HepG2 (cell line): Measurements from ENCODE around the gene CBLC.

ENCODE experiments used
- E2F1 ChIP-seq: sonication (generic); formaldehyde crosslinking; IDR thresholded peaks from 2 replicates; pipeline ENCODE4 v1.5.0; 2020; ENCODE audit warnings: missing genetic modification reagents
- MXD3 ChIP-seq: IDR thresholded peaks from 2 replicates; pipeline ENCODE4 v1.6.1; 2016; ENCODE audit warnings: mild to moderate bottlenecking, missing biosample characterization, missing genetic modification reagents

- TF ChIP-seq E2F1 (CRISPR knock-in tag) (no peak), MXD3 (CRISPR knock-in tag) (no peak)
These were observed 22.1 kb downstream of the CBLC start for GRCh38 chr19:44799627-44800346.
